Psoas muscle (tissue), 8 donors: Measurements from ENCODE around the gene SNX8. TPM values are rescaled to one million over a fixed set of nuclear protein-coding genes. Genes with fewer than 3 reads are reported as not detected.

Experiments used
- ATAC-seq, 4 donors: fragments of 200-7000 bp; cut with Tn5 transposase; one replicate each; pipeline ENCODE4 v1.9.1; 2020; ENCODE audit warnings: moderate library complexity in 3 of 4, mild to moderate bottlenecking in 2 of 4
- DNase-seq, 2 donors: peaks; one replicate each; pipeline ENCODE4 v3.0.0-alpha.2; 2020
- H3K27ac ChIP-seq: fragments of 200-600 bp; one replicate; pipeline ENCODE4 v1.8.0; 2022
- H3K27me3 ChIP-seq, 3 donors: fragments of 200-600 bp in 1 of 3; one replicate each; pipeline versions ENCODE4 v1.6.1 to v1.8.0; 2013 to 2022; ENCODE audit warnings: low read length in 2 of 3, mild to moderate bottlenecking in 2 of 3, moderate library complexity in 1 of 3; ENCODE audit not compliant: insufficient read depth in 3 of 3
- H3K36me3 ChIP-seq, 2 donors: fragments of 200-600 bp in 1 of 2; one replicate each; pipeline versions ENCODE4 v1.6.1 to v1.8.0; 2013 to 2022; ENCODE audit warnings: low read depth in 1 of 2, mild to moderate bottlenecking in 1 of 2, moderate library complexity in 1 of 2; ENCODE audit not compliant: insufficient read depth in 1 of 2
- H3K4me1 ChIP-seq: fragments of 200-600 bp; one replicate; pipeline ENCODE4 v1.8.0; 2022
- H3K4me3 ChIP-seq: fragments of 200-600 bp; one replicate; pipeline ENCODE4 v1.8.0; 2022; ENCODE audit warnings: mild to moderate bottlenecking
- H3K9me3 ChIP-seq: fragments of 200-600 bp; one replicate; pipeline ENCODE4 v1.8.0; 2022
- WGBS, 3 donors: extraction: QIAGEN DNeasy Blood & Tissue Kit; methylation state at CpG; one replicate each; pipeline versions ENCODE4 v1.1.6 to v1.1.7; 2013; 5-methylcytosine and 5-hydroxymethylcytosine counted together
- intact Hi-C, 2 donors: fragments of 100-400 bp; cut with DNase I; formaldehyde crosslinking; loops; one replicate each; pipeline versions ENCODE4 v1.11.0 to v1.14.2; 2022
- polyA plus RNA-seq, 3 donors: library from polyadenylated mRNA; stranded (reverse); fragments of 200-250 nt; gene quantifications; one replicate each; pipeline ENCODE4 v1.2.3, GENCODE V29; 2013
- total RNA-seq, 4 donors: library from RNA; stranded (reverse); fragmentation: NEBNext Ultra II Directional in 2 of 4; extraction: Animal tissue kit (Norgen Biotek cat#: 25700) in 2 of 4; gene quantifications; one replicate each; pipeline versions ENCODE4 v1.2.1 to v1.2.4, GENCODE V29; 2021 to 2023
- TF ChIP-seq, protein P1 (sequence below): fragments of 200-600 bp; IDR thresholded peaks from one replicate; pipeline ENCODE4 v1.8.0; 2022; ENCODE audit warnings: antibody characterized with exemption
- donor health status: healthy with polysubstance abuse.
- donor health status: DM: no; HTN: no; CAD: no; lungs with moderate emphysema.
- donor health status: Bipolar disorder and iron deficiency.
- donor health status: healthy.
- donor health status: DM: yes; HTN: yes; CAD: no.
- donor health status: DM: no; HTN: no; CAD: no.
- donor health status: DM: no; HTN: no; CAD: no.
- donor health status: DM: yes; HTN: yes; CAD: no.

The SNX8 gene
- total and polyA plus RNA-seq, 7 donors: 8.4 to 25.1 (median 14.3) TPM

GRCh38 chr7:2220506-2220905 lies 93.7 kb downstream of the SNX8 start:
- intact Hi-C loops: no loop called here
- Histone ChIP-seq H3K4me1 (peaks cover 22% of the 10 kb centered on the region), H3K36me3 (peaks cover 0 to 73% of the 10 kb centered on the region in 2 donors), H3K9me3 (no peaks in the 10 kb centered on the region), H3K27me3 (no peaks in the 10 kb centered on the region), H3K4me3 (no peak overlapping the region), H3K27ac (no peak overlapping the region)
- DNase-seq: no peak
- TF ChIP-seq, protein P1, sequence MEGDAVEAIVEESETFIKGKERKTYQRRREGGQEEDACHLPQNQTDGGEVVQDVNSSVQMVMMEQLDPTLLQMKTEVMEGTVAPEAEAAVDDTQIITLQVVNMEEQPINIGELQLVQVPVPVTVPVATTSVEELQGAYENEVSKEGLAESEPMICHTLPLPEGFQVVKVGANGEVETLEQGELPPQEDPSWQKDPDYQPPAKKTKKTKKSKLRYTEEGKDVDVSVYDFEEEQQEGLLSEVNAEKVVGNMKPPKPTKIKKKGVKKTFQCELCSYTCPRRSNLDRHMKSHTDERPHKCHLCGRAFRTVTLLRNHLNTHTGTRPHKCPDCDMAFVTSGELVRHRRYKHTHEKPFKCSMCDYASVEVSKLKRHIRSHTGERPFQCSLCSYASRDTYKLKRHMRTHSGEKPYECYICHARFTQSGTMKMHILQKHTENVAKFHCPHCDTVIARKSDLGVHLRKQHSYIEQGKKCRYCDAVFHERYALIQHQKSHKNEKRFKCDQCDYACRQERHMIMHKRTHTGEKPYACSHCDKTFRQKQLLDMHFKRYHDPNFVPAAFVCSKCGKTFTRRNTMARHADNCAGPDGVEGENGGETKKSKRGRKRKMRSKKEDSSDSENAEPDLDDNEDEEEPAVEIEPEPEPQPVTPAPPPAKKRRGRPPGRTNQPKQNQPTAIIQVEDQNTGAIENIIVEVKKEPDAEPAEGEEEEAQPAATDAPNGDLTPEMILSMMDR: no peak
- ATAC-seq: no peak
- 88 to 94% (median 90%) methylated on average over 16 of the region's 16 CpGs for WGBS, 3 donors

DNA sequence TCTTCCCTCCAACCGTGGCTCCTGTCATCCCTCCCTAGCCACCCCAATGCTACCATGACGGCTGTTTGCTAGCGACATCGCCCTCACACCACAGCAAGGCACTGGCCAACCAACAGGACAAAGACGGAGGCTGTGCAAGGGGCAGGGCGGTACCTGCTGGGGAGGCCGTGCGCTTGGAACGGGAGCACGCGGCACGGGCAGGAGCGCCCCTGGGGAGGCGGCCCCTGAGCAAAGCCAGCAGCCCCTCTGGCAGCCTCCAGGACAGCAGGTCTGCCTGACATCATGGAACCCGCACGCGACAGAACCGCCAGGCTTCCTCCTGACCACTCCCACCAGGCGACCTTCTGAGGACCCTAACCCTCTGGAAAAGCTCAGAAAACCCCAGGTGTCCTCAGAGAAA lies 94.2 kb downstream of the SNX8 start:
- Histone ChIP-seq H3K4me3 (no peak overlapping the region), H3K36me3 (peaks cover 0 to 74% of the 10 kb centered on the region in 2 donors), H3K9me3 (no peaks in the 10 kb centered on the region), H3K27me3 (no peaks in the 10 kb centered on the region), H3K4me1 (peaks cover 18% of the 10 kb centered on the region), H3K27ac (no peak overlapping the region)
- TF ChIP-seq, protein P1: no peak
- DNase-seq: no peak
- ATAC-seq: no peak
- intact Hi-C loops: no loop called here
- WGBS, 3 donors: 92 to 95% (median 95%) methylated on average over 19 of the region's 19 CpGs

- Histone ChIP-seq H3K9me3 (no peaks in the 10 kb centered on the region), H3K36me3 (peaks cover 0 to 75% of the 10 kb centered on the region in 2 donors), H3K4me3 (no peak overlapping the region), H3K4me1 (peaks cover 14% of the 10 kb centered on the region), H3K27me3 (no peaks in the 10 kb centered on the region), H3K27ac (no peak overlapping the region)
- intact Hi-C loops: no loop called here
- no peak for ATAC-seq
- TF ChIP-seq, protein P1: no peak
- no peak for DNase-seq
- 93 to 99% (median 95%) methylated on average over 6 to 8 of the region's 8 CpGs for WGBS, 3 donors
Observed at GRCh38 chr7:2219606-2220005, 94.6 kb downstream of the SNX8 start.

DNA sequence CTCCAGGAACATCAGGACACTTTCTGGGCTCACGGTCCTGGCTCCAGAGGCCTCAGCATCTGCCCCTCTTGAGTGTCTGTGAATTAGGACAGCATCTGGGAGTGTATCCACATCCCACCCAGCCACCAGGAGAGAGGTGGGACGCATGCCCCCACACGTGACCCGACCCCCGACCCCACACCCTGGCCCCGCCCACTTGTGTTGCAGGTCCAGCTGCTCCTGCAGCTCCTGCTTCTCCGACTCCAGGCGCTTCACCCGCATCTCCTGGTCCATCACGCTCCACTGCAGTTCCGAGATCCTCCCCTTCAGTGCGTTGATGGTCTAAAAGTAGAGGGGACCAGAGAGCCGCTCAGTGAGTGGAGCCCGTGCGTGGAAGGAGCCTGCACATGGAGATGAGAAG lies 95.1 kb downstream of the SNX8 start:
- H3K4me3 ChIP-seq: no peak overlapping the region
- H3K9me3 ChIP-seq: no peaks in the 10 kb centered on the region
- peaks cover 0 to 79% of the 10 kb centered on the region in 2 donors for H3K36me3 ChIP-seq
- no peak overlapping the region for H3K27ac ChIP-seq
- WGBS, 3 donors: 87 to 93% (median 93%) methylated on average over 15 of the region's 15 CpGs
- no peak for ATAC-seq
- DNase-seq: peak in 1 of 2 donors; percentile 37
- TF ChIP-seq, protein P1: no peak
- intact Hi-C loops: no loop called here
- H3K27me3 ChIP-seq: no peaks in the 10 kb centered on the region
- H3K4me1 ChIP-seq: peaks cover 9% of the 10 kb centered on the region

DNA sequence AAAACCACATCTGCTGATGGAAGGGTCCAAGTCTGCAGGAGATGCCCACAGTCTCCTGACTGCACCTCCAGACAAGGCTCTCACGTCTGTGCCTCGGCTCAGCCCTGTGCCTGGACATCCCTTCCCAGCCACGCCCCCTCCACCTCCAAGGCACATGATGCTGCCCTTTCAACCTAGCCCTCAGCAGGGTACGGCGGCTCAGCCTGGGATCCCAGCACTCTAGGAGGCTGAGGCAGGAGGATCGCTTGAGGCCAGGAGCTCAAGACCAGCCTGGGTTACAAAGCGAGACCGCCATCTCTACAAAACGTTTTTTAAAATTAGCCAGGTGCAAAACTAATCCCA lies 95.8 kb downstream of the SNX8 start:
- peaks cover 0 to 84% of the 10 kb centered on the region in 2 donors for H3K36me3 ChIP-seq

More for the DNA sequence above, 95.8 kb downstream of the SNX8 start:
- WGBS, 3 donors: 90 to 92% (median 90%) methylated on average over 9 of the region's 9 CpGs
- ATAC-seq (no peak), DNase-seq (no peak)
- no peaks in the 10 kb centered on the region for H3K27me3 ChIP-seq
- H3K27ac ChIP-seq: no peak overlapping the region
- intact Hi-C loops: no loop called here
- TF ChIP-seq, protein P1: no peak
- peaks cover 2% of the 10 kb centered on the region for H3K4me1 ChIP-seq
- no peaks in the 10 kb centered on the region for H3K9me3 ChIP-seq
- H3K4me3 ChIP-seq: no peak overlapping the region
